Measurements from ENCODE around the gene LRP6.
"Not testable (repeated sequence)": the region's sequence is repeated elsewhere in the genome, so short reads cannot be mapped to it uniquely, and the experiment has no call there.

LRP6 gene

DNA sequence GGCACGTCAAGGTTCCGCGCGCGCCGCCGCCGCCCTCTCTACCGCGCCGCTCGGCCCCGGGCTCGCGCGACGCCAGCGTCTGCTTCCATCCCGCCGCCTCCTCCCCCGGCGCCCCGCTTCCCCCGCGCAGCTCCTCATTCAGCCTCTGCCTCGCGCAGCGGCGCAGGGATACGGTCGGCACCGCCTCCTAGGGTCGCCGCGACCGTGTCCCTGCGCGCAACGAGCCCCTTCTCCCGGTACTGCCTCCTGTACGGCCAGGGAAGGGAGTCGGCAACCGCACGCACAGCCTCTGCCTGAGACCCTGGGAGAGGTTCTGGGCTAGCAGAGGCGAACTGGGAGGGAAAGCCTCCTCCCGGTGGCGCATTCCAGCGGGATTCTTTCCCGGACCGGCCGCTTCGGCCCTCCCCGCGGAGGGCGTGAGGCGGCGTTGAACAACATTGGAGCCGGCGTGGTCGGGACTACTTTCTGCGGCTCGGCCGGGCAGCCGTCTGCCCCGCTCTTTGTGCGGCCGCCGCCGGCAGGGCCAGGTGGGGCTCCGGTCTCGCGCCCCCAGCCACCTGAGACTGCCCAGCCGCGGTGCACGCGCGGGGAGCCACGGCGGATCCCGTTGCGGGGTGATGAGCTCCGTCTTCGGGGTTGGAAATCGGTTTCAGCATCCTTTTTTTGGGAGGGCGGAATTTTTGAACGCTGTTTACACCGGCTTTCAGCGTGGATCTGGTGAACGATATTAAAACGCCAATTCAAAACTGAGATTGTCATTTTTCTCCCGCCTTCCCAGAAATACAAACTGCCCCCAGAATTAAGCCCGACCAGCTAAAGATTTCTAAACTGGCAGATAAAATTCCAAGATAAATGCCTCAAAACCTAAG, at the start of gene LRP6:
TSS of gene LRP6 (minus strand) at position 172 of the 869 bp plus-strand sequence. CDS start 309 bp downstream, outside the sequence.
- peaks cover 15% of the 10 kb centered on the region for H3K4me1 ChIP-seq (ENCODE audit: control insufficient read depth, insufficient read depth, low read length, unreplicated experiment)
- no peaks in the 10 kb centered on the region for H3K36me3 ChIP-seq (ENCODE audit: insufficient read depth, low read length)
- peaks cover 39% of the 10 kb centered on the region for H3K79me2 ChIP-seq (ENCODE audit: control insufficient read depth, insufficient read depth, low read length, unreplicated experiment)
- peak within 1 kb of the TSS; percentile 82 for H3K27ac ChIP-seq (ENCODE audit: low read depth, low read length)
- H2AFZ ChIP-seq (ENCODE audit: low read length, unreplicated experiment), result peak within 1 kb of the TSS; percentile 94
- no peaks in the 10 kb centered on the region for H3K27me3 ChIP-seq (ENCODE audit: insufficient read depth, low read length)
- peak within 1 kb of the TSS; percentile 96 for H3K4me3 ChIP-seq (ENCODE audit: low read depth, low read length)

DNA sequence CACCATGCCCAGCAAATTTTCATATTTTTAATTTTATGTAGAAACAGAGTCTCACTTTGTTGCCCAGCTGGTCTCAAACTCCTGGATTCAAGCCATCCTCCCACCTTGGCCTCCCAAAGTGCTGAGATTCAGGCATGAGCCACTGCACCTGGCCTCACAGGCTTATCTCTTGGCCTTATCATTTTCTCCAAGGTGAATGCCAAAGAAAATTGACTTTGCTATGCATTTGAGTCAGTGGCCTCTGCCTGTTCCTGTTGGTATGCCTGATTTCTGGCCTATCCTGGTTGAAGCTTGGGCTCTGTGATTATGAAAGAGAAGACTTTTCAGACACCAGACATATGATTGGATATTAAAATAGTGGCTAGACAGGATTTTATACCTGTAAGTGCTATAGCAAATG, 49.0 kb upstream of the LRP6 start:
- Histone ChIP-seq H3K79me2 (ENCODE audit: control insufficient read depth, insufficient read depth, low read length, unreplicated experiment) (no peaks in the 10 kb centered on the region), H3K27me3 (ENCODE audit: insufficient read depth, low read length) (no peaks in the 10 kb centered on the region)

DNA sequence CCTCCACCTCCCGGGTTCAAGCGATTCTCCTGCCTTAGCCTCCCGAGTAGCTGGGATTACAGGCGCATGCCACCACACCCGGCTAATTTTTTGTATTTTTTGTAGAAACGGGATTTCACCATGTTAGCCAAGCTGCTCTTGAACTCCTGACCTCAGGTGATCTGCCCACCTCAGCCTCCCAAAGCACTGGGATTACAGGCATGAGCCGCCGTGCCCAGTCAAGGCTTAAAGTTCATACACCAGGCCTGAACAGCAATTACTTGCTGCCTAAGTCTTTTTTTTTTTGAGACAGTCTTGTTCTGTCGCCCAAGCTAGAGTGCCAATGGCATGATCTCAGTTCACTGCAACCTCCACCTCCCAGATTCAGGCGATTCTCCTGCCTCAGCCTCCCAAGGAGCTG, 43.9 kb upstream of the LRP6 start:
- not testable (repeated sequence) for H3K27me3 ChIP-seq (ENCODE audit: insufficient read depth, low read length); H3K4me3 ChIP-seq (ENCODE audit: low read depth, low read length); H3K27ac ChIP-seq (ENCODE audit: low read depth, low read length); H3K4me1 ChIP-seq (ENCODE audit: control insufficient read depth, insufficient read depth, low read length, unreplicated experiment); H2AFZ ChIP-seq (ENCODE audit: low read length, unreplicated experiment); H3K36me3 ChIP-seq (ENCODE audit: insufficient read depth, low read length); H3K79me2 ChIP-seq (ENCODE audit: control insufficient read depth, insufficient read depth, low read length, unreplicated experiment)

More for the DNA sequence above, 49.0 kb upstream of the LRP6 start:
- Histone ChIP-seq H3K36me3 (ENCODE audit: insufficient read depth, low read length) (no peaks in the 10 kb centered on the region), H3K4me1 (ENCODE audit: control insufficient read depth, insufficient read depth, low read length, unreplicated experiment) (peaks cover 10% of the 10 kb centered on the region), H2AFZ (ENCODE audit: low read length, unreplicated experiment) (no peak overlapping the region), H3K27ac (ENCODE audit: low read depth, low read length) (no peak overlapping the region), H3K4me3 (ENCODE audit: low read depth, low read length) (no peak overlapping the region)

DNA sequence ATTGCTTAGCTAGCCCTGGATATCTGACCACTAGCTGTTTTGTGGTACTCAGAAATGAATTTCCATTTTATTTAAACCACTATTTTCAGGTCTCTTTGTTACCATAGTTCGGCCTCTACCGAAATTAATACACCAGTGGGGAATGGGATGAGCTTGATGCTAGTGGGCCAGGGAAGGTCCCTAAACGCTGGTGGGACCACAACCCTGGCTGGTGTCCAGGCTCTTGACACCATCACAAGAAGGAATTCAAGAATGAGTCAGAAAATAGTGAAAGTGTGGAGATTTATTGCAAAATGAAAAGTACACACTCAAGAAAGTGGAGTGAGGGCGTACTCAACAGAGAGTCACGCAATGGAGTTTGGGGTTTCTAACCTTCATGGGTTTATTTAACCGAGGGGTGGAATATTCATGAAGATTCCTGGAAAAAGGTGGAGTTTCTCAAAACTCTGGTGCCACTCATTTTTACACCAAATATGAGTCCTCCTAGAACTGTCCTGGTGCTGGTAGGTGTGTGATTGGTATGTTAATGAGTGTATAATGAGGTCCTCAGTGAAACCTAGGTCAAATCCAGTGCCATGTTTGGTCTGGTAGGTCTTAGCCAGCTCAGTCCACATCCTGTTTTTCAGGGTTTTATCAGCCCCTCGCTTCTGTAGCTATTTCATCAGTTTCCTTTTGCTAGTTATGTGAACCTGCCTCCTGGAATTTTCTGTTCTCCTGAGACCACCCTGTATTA, 38.9 kb upstream of the LRP6 start:
- H3K4me1 ChIP-seq (ENCODE audit: control insufficient read depth, insufficient read depth, low read length, unreplicated experiment), result no peaks in the 10 kb centered on the region
- no peaks in the 10 kb centered on the region for H3K36me3 ChIP-seq (ENCODE audit: insufficient read depth, low read length)
- H2AFZ ChIP-seq (ENCODE audit: low read length, unreplicated experiment), result no peak overlapping the region
- no peak overlapping the region for H3K27ac ChIP-seq (ENCODE audit: low read depth, low read length)
- no peaks in the 10 kb centered on the region for H3K27me3 ChIP-seq (ENCODE audit: insufficient read depth, low read length)
- H3K79me2 ChIP-seq (ENCODE audit: control insufficient read depth, insufficient read depth, low read length, unreplicated experiment), result no peaks in the 10 kb centered on the region
- no peak overlapping the region for H3K4me3 ChIP-seq (ENCODE audit: low read depth, low read length)

DNA sequence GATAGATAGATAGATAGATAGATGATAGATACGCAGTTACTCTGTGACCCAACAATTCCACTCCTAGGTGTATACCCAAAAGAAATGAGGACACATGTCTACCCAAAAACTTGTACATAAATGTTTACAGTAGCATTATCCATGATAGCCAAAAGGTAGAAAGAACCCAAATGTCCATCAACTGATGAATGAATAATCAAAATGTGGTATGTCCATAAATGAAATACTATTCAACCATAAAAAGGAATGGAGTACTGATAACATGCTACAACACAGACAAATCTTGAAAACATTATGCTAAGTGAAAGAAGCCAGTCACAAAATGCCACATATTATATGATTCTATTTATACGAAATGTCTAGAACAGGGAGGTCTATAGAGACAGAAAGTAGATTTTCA, 36.1 kb upstream of the LRP6 start:
- Histone ChIP-seq H3K27me3 (ENCODE audit: insufficient read depth, low read length) (no peaks in the 10 kb centered on the region), H3K36me3 (ENCODE audit: insufficient read depth, low read length) (no peaks in the 10 kb centered on the region)

DNA sequence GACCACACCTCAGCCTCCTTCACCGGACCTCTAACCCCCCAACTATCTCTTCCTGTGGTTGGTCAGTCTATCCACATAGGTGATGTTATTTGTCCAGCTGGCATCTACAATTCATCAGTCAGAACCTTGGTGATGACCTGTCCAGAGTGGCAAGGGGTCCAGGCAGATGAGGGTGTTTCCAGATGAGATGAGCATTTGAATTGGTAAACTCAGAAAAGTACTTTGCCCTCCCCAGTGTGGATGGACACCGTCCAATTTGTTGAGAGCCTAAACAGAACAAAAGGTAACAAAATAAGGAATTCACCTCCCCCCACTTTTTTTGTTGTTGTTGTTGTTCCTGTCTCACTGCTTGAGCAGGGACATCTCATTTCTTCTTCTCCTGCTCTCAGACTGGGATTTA, 34.3 kb upstream of the LRP6 start:
- Histone ChIP-seq H3K4me1 (ENCODE audit: control insufficient read depth, insufficient read depth, low read length, unreplicated experiment) (no peaks in the 10 kb centered on the region), H3K79me2 (ENCODE audit: control insufficient read depth, insufficient read depth, low read length, unreplicated experiment) (no peaks in the 10 kb centered on the region), H3K27ac (ENCODE audit: low read depth, low read length) (no peak overlapping the region), H2AFZ (ENCODE audit: low read length, unreplicated experiment) (no peak overlapping the region), H3K4me3 (ENCODE audit: low read depth, low read length) (no peak overlapping the region), H3K27me3 (ENCODE audit: insufficient read depth, low read length) (no peaks in the 10 kb centered on the region), H3K36me3 (ENCODE audit: insufficient read depth, low read length) (no peaks in the 10 kb centered on the region)

More for the DNA sequence above, 36.1 kb upstream of the LRP6 start:
- no peak overlapping the region for H2AFZ ChIP-seq (ENCODE audit: low read length, unreplicated experiment)
- no peak overlapping the region for H3K4me3 ChIP-seq (ENCODE audit: low read depth, low read length)
- no peaks in the 10 kb centered on the region for H3K4me1 ChIP-seq (ENCODE audit: control insufficient read depth, insufficient read depth, low read length, unreplicated experiment)
- H3K79me2 ChIP-seq (ENCODE audit: control insufficient read depth, insufficient read depth, low read length, unreplicated experiment), result no peaks in the 10 kb centered on the region
- no peak overlapping the region for H3K27ac ChIP-seq (ENCODE audit: low read depth, low read length)

DNA sequence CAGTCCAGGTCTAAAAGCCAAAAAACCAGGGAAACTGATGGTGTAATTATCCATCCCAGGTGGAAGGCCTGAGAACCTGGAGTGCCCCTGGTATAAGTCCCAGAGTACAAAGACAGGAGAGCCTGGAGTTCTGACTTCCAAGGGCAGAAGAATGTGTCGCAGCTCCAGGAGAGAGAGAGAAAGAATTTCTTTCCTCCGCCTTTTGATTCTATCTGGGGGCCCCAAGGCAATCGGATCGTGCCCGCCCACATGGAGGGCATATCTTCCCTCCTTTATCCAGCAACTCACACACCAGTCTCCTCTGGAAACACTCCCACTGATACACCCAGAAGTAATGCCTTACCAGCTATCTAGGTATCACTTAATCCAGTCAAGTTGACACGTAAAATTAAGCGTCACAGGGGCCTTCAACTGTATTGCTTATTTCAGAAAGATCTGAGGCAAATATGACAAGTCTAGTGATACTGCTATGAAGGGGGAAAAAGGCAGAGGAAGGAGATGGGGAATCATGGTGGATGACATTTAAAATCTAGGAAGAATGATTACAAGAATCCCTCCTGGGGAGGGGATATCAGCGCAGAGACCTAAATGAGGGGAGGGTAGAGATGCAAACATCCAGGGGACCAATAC, 30.5 kb upstream of the LRP6 start:
- Histone ChIP-seq H3K36me3 (ENCODE audit: insufficient read depth, low read length) (no peaks in the 10 kb centered on the region), H3K4me1 (ENCODE audit: control insufficient read depth, insufficient read depth, low read length, unreplicated experiment) (no peaks in the 10 kb centered on the region), H3K79me2 (ENCODE audit: control insufficient read depth, insufficient read depth, low read length, unreplicated experiment) (no peaks in the 10 kb centered on the region), H3K27ac (ENCODE audit: low read depth, low read length) (no peak overlapping the region), H3K4me3 (ENCODE audit: low read depth, low read length) (no peak overlapping the region), H3K27me3 (ENCODE audit: insufficient read depth, low read length) (no peaks in the 10 kb centered on the region), H2AFZ (ENCODE audit: low read length, unreplicated experiment) (no peak overlapping the region)

DNA sequence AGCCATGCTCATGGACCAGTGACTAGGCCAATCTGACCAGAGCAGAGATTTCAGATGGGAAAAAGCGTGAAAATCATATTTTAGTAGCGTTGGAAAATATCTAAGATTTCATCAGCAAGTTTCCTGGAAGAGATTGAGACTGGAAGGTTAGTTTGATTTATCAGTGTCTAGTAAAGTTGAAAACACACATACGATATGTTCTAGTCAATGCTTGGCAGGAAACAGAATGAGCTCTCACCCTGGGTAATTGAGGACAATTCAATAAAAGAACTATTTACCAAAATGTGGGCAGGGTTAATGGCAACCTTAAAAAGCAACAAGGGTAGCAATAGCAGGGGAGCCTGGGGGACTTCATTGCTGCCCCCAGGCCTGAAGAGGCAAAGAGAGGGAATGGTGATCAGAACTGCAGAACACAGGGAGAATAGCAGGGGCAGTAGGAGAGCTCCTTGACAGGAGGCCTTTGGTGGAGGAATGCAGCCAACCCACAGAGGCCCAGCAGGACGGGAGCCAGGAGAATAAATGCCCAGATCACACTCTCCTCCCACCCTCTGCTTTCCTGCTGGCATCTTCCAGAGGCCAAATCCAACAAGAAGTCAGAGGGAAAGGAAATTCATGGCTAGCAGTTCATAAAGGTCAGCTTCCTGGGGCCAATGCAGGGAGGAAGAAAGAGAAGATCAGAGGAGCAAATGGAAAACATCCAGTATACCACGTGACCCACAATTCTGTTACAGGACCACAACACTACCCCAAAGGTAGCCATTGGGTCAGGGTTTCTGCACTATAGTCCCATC, 27.6 kb upstream of the LRP6 start:
- H3K79me2 ChIP-seq (ENCODE audit: control insufficient read depth, insufficient read depth, low read length, unreplicated experiment), result no peaks in the 10 kb centered on the region
- H3K27ac ChIP-seq (ENCODE audit: low read depth, low read length), result no peak overlapping the region
- H3K36me3 ChIP-seq (ENCODE audit: insufficient read depth, low read length), result no peaks in the 10 kb centered on the region
- peak overlapping the region; percentile 78 for H2AFZ ChIP-seq (ENCODE audit: low read length, unreplicated experiment)
- H3K4me3 ChIP-seq (ENCODE audit: low read depth, low read length), result no peak overlapping the region
- no peaks in the 10 kb centered on the region for H3K4me1 ChIP-seq (ENCODE audit: control insufficient read depth, insufficient read depth, low read length, unreplicated experiment)
- no peaks in the 10 kb centered on the region for H3K27me3 ChIP-seq (ENCODE audit: insufficient read depth, low read length)

DNA sequence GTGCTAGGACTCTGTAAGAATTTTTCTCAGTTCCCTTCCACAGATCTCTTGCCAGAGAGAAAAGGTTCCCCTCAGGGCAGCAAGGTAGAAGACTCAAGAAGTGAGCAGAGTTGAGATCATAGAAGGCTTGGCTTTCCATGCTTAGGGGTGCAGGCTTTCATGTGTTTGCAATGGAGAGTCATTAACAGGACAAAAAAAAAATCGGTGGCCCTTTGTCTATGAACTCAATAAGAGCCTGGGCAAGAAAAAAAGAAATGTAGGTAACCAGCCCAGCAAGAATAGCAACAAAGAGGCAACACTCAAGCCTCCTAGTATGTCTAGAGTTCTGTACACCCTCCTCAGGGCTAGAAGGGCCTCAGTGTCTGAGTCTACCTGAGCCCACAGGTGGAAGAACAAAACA, 23.4 kb upstream of the LRP6 start:
- H3K4me1 ChIP-seq (ENCODE audit: control insufficient read depth, insufficient read depth, low read length, unreplicated experiment), result no peaks in the 10 kb centered on the region
- no peaks in the 10 kb centered on the region for H3K27me3 ChIP-seq (ENCODE audit: insufficient read depth, low read length)
- no peaks in the 10 kb centered on the region for H3K36me3 ChIP-seq (ENCODE audit: insufficient read depth, low read length)
- H3K79me2 ChIP-seq (ENCODE audit: control insufficient read depth, insufficient read depth, low read length, unreplicated experiment), result no peaks in the 10 kb centered on the region
- H2AFZ ChIP-seq (ENCODE audit: low read length, unreplicated experiment), result no peak overlapping the region
- no peak overlapping the region for H3K4me3 ChIP-seq (ENCODE audit: low read depth, low read length)
- H3K27ac ChIP-seq (ENCODE audit: low read depth, low read length), result no peak overlapping the region

DNA sequence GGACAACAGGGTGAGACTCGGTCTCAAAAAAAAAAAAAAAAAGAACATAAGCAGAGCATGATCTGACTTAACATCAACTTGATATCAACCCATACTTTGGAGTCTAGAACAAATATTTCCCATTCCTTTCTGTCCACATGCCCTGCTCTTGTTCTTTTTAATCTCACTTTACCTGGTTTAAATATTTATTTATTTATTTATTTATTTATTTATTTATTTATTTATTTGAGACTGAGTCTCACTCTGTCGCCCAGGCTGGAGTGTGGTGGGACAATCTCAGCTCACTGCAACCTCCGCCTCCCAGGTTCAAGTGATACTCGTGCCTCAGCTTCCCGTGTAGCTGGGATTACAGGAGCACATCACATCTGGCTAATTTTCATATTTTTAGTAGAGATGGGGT, 19.6 kb upstream of the LRP6 start:
- Histone ChIP-seq H3K4me3 (ENCODE audit: low read depth, low read length) (no peak overlapping the region), H3K27ac (ENCODE audit: low read depth, low read length) (no peak overlapping the region), H3K79me2 (ENCODE audit: control insufficient read depth, insufficient read depth, low read length, unreplicated experiment) (no peaks in the 10 kb centered on the region), H2AFZ (ENCODE audit: low read length, unreplicated experiment) (no peak overlapping the region), H3K4me1 (ENCODE audit: control insufficient read depth, insufficient read depth, low read length, unreplicated experiment) (peaks cover 13% of the 10 kb centered on the region), H3K27me3 (ENCODE audit: insufficient read depth, low read length) (no peaks in the 10 kb centered on the region), H3K36me3 (ENCODE audit: insufficient read depth, low read length) (no peaks in the 10 kb centered on the region)

All from ACC112 (cell line).